ENCODE measurements around the gene SMIM5. TPM values are rescaled to one million over a fixed set of nuclear protein-coding genes. Genes with fewer than 3 reads are reported as not detected.
"Not testable (repeated sequence)": the region's sequence is repeated elsewhere in the genome, so short reads cannot be mapped to it uniquely, and the experiment has no call there.

Gene SMIM5
- total and polyA plus RNA-seq, 2 donors: 0.94 to 7.3 TPM

GRCh38 chr17:75590849-75591721, 42.1 kb upstream of the SMIM5 start:
- DNase-seq (ENCODE audit: low read depth in 6 of 9, low spot score in 9 of 9): no peak
- Histone ChIP-seq H3K4me1 (ENCODE audit: control insufficient read depth in 2 of 2, insufficient read depth in 2 of 2, low read length in 2 of 2) (peaks cover 8 to 23% of the 10 kb centered on the region in 2 donors), H3K9me3 (ENCODE audit: control insufficient read depth in 2 of 2, insufficient read depth in 1 of 2, low read length in 1 of 2) (no peaks in the 10 kb centered on the region), H3K27me3 (ENCODE audit: control insufficient read depth in 2 of 2, insufficient read depth in 1 of 2, low read length in 1 of 2) (peaks cover 0 to 23% of the 10 kb centered on the region in 2 donors), H3K4me3 (ENCODE audit: low read length in 2 of 2) (no peak overlapping the region), H3K27ac (ENCODE audit: low read depth in 1 of 2, low read length in 1 of 2) (no peak overlapping the region), H3K36me3 (ENCODE audit: control insufficient read depth in 2 of 2, insufficient read depth in 2 of 2, low read length in 1 of 2) (peaks cover 8 to 25% of the 10 kb centered on the region in 2 donors)
- 98% methylated on average over 12 of the region's 12 CpGs for WGBS

DNA sequence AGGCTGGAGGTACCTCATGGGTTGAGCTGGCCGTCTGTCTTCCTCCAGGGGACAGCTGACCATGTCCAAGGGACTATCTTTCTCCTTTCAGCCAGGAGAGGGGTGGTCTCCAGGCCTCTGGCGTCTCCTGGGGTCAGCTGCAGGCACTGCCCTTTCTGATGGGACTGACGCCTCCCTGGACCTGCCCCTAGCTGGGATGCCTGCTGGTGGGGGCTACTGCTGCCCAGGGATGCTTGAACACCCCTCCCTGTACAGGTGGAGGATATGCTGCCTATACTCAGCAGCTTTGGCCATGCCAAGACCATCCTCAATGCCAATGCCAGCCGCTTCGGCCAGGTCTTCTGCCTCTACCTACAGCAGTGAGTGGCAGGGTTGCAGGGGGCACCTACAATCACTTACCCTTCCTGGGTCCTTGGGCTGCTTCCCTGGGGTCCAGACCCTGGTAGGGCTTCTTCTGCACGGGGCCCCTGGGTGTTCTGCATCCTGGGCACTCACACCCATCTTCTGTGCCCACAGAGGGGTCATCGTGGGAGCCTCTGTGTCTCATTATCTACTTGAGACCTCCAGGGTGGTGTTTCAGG, 41.4 kb upstream of the SMIM5 start:
- H3K27ac ChIP-seq (ENCODE audit: low read depth in 1 of 2, low read length in 1 of 2): no peak overlapping the region
- peaks cover 8 to 25% of the 10 kb centered on the region in 2 donors for H3K36me3 ChIP-seq (ENCODE audit: control insufficient read depth in 2 of 2, insufficient read depth in 2 of 2, low read length in 1 of 2)
- H3K9me3 ChIP-seq (ENCODE audit: control insufficient read depth in 2 of 2, insufficient read depth in 1 of 2, low read length in 1 of 2): no peaks in the 10 kb centered on the region
- peaks cover 0 to 19% of the 10 kb centered on the region in 2 donors for H3K27me3 ChIP-seq (ENCODE audit: control insufficient read depth in 2 of 2, insufficient read depth in 1 of 2, low read length in 1 of 2)
- no peak overlapping the region for H3K4me3 ChIP-seq (ENCODE audit: low read length in 2 of 2)
- H3K4me1 ChIP-seq (ENCODE audit: control insufficient read depth in 2 of 2, insufficient read depth in 2 of 2, low read length in 2 of 2): peaks cover 8 to 23% of the 10 kb centered on the region in 2 donors
- DNase-seq (ENCODE audit: low read depth in 6 of 9, low spot score in 9 of 9): no peak
- WGBS: 98% methylated on average over 7 of the region's 7 CpGs

DNA sequence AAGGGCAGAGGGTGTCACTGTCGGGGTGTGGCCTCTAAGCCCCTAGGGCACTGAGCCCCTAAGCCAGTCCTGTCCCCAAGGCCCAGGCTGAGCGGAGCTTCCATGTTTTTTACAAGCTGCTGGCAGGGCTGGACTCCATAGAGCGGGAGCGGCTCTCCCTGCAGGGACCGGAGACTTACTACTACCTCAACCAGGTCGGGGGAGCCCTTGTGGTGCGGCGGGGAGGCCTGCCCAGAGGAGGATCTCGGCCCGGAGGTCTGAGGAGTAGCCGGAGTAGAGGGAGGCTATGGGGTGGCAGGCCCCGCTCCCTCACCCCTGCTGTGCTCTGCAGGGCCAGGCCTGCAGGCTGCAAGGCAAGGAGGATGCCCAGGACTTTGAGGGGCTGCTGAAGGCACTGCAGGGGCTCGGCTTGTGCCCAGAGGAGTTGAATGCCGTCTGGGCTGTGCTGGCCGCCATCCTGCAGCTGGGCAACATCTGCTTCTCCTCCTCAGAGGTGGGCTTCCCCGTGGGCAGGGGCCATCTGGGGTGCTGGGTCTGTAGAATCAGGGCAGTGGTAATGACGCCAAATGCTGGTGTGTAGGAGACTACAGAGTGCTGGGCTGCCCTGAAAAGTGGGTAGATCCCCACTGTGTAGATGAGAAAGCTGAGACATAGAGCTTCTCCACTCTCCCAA, 40.8 kb upstream of the SMIM5 start:
- no peak for DNase-seq (ENCODE audit: low read depth in 6 of 9, low spot score in 9 of 9)
- Histone ChIP-seq H3K9me3 (ENCODE audit: control insufficient read depth in 2 of 2, insufficient read depth in 1 of 2, low read length in 1 of 2) (no peaks in the 10 kb centered on the region), H3K4me3 (ENCODE audit: low read length in 2 of 2) (no peak overlapping the region), H3K27me3 (ENCODE audit: control insufficient read depth in 2 of 2, insufficient read depth in 1 of 2, low read length in 1 of 2) (peaks cover 0 to 13% of the 10 kb centered on the region in 2 donors), H3K36me3 (ENCODE audit: control insufficient read depth in 2 of 2, insufficient read depth in 2 of 2, low read length in 1 of 2) (peaks cover 8 to 25% of the 10 kb centered on the region in 2 donors), H3K27ac (ENCODE audit: low read depth in 1 of 2, low read length in 1 of 2) (no peak overlapping the region), H3K4me1 (ENCODE audit: control insufficient read depth in 2 of 2, insufficient read depth in 2 of 2, low read length in 2 of 2) (peaks cover 6 to 20% of the 10 kb centered on the region in 2 donors)
- WGBS: 98% methylated on average over 17 of the region's 17 CpGs

- H3K4me3 ChIP-seq (ENCODE audit: low read length in 2 of 2); H3K27me3 ChIP-seq (ENCODE audit: control insufficient read depth in 2 of 2, insufficient read depth in 1 of 2, low read length in 1 of 2); H3K9me3 ChIP-seq (ENCODE audit: control insufficient read depth in 2 of 2, insufficient read depth in 1 of 2, low read length in 1 of 2); DNase-seq (ENCODE audit: low read depth in 6 of 9, low spot score in 9 of 9); H3K27ac ChIP-seq (ENCODE audit: low read depth in 1 of 2, low read length in 1 of 2): not testable (repeated sequence)
- peaks cover 8 to 25% of the 10 kb centered on the region in 2 donors for H3K36me3 ChIP-seq (ENCODE audit: control insufficient read depth in 2 of 2, insufficient read depth in 2 of 2, low read length in 1 of 2)
- H3K4me1 ChIP-seq (ENCODE audit: control insufficient read depth in 2 of 2, insufficient read depth in 2 of 2, low read length in 2 of 2): peaks cover 0 to 15% of the 10 kb centered on the region in 2 donors
- WGBS: 97% methylated on average over 9 of the region's 9 CpGs
Measured at GRCh38 chr17:75593430-75593829, 39.8 kb upstream of the SMIM5 start.

DNA sequence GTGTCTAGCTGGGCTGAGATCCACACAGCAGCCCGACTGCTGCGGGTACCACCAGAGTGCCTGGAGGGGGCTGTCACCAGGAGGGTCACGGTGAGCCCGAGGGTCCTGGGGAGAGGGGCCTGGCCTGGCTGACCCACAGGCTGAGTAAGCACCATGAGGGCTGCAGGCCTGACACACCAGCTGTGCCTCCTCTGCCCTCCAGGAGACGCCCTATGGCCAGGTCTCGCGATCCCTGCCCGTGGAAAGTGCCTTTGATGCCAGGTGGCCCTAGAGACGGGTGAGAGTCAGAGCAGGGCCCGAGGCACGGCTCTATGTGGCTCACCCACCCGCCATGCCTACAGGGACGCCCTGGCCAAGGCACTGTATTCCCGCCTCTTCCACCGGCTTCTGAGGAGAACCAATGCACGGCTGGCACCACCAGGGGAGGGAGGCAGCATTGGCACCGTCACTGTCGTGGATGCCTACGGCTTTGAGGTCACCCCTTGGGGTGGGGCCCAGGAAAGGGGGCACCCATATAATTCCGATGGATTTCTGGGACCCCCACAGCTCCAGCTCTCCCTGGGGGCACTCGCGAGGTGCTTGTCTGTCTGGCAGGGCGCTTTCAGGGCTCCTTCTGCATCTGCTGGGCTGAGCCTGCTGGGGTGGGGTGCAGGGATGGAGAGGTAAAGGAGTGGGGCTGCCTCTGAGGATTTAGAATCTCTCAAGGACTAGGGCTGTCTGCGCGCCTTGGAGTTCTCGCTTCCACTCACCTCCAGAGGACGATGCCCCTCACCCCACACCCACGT, 38.5 kb upstream of the SMIM5 start:
- H3K27me3 ChIP-seq (ENCODE audit: control insufficient read depth in 2 of 2, insufficient read depth in 1 of 2, low read length in 1 of 2): no peaks in the 10 kb centered on the region
- H3K9me3 ChIP-seq (ENCODE audit: control insufficient read depth in 2 of 2, insufficient read depth in 1 of 2, low read length in 1 of 2): no peaks in the 10 kb centered on the region
- DNase-seq (ENCODE audit: low read depth in 6 of 9, low spot score in 9 of 9): no peak
- no peak overlapping the region for H3K27ac ChIP-seq (ENCODE audit: low read depth in 1 of 2, low read length in 1 of 2)
- 97% methylated on average over 28 of the region's 28 CpGs for WGBS
- H3K36me3 ChIP-seq (ENCODE audit: control insufficient read depth in 2 of 2, insufficient read depth in 2 of 2, low read length in 1 of 2): peaks cover 8 to 25% of the 10 kb centered on the region in 2 donors
- no peak overlapping the region for H3K4me3 ChIP-seq (ENCODE audit: low read length in 2 of 2)
- H3K4me1 ChIP-seq (ENCODE audit: control insufficient read depth in 2 of 2, insufficient read depth in 2 of 2, low read length in 2 of 2): peaks cover 0 to 8% of the 10 kb centered on the region in 2 donors

DNA sequence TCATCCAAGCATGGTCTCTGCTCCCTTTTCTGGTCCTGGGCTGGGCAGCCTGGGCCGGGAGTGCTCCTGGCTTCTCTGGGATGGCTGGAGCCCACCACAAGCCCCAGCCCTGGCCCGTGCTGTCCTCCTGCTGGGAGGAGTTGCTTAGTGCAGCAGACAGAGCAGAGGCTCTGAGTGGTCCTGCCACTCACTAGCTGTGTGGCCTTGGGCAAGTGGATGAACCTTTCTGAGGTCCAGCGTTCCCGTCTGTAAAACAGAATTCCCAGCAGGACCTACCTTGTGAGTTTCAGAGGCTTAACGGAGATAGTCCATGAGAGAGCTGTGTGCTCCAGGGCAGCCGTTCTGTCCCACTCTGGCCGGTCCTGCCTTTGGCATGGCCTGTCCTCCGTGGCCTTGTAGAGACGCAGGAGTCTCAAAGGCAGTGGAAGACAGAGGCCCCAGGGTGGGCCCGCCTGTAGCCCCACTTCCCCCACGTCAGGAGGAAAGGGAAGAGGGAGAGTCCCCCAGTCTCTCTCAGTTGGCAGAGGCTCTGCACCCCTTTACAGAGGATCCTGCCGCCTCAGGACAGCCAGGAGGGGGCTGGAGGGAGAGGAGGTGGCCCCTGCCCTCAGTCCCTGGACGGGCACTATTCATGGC, 37.8 kb upstream of the SMIM5 start:
- Histone ChIP-seq H3K27ac (ENCODE audit: low read depth in 1 of 2, low read length in 1 of 2) (no peak overlapping the region), H3K9me3 (ENCODE audit: control insufficient read depth in 2 of 2, insufficient read depth in 1 of 2, low read length in 1 of 2) (no peaks in the 10 kb centered on the region), H3K27me3 (ENCODE audit: control insufficient read depth in 2 of 2, insufficient read depth in 1 of 2, low read length in 1 of 2) (no peaks in the 10 kb centered on the region), H3K36me3 (ENCODE audit: control insufficient read depth in 2 of 2, insufficient read depth in 2 of 2, low read length in 1 of 2) (peaks cover 2 to 23% of the 10 kb centered on the region in 2 donors), H3K4me1 (ENCODE audit: control insufficient read depth in 2 of 2, insufficient read depth in 2 of 2, low read length in 2 of 2) (peaks cover 0 to under 1% of the 10 kb centered on the region in 2 donors), H3K4me3 (ENCODE audit: low read length in 2 of 2) (no peak overlapping the region)
- 98% methylated on average over 13 of the region's 13 CpGs for WGBS
- no peak for DNase-seq (ENCODE audit: low read depth in 6 of 9, low spot score in 9 of 9)

DNA sequence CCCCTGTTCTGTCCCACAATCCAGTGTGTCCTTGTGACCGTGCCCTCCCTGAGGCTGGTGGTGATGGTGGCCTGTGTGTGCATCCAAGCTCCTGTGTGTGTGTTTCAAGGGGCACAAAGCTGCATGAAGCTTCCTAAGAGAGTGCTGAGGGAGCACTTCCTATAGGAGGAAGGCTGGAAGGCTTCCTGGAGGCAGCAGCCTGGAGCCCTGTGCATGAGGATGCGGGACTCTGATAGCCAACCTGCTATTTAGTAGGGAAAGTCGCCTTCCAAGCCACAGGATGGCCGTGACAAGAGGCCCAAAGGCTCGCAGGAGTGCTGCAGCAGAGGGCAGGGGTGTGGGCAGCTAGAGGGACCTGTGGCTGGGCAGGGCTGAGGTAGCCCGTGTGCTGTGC, 37.3 kb upstream of the SMIM5 start:
- no peak overlapping the region for H3K27ac ChIP-seq (ENCODE audit: low read depth in 1 of 2, low read length in 1 of 2)
- DNase-seq (ENCODE audit: low read depth in 6 of 9, low spot score in 9 of 9): no peak
- no peaks in the 10 kb centered on the region for H3K27me3 ChIP-seq (ENCODE audit: control insufficient read depth in 2 of 2, insufficient read depth in 1 of 2, low read length in 1 of 2)
- no peaks in the 10 kb centered on the region for H3K4me1 ChIP-seq (ENCODE audit: control insufficient read depth in 2 of 2, insufficient read depth in 2 of 2, low read length in 2 of 2)
- WGBS: 97% methylated on average over 6 of the region's 6 CpGs
- no peaks in the 10 kb centered on the region for H3K9me3 ChIP-seq (ENCODE audit: control insufficient read depth in 2 of 2, insufficient read depth in 1 of 2, low read length in 1 of 2)
- H3K4me3 ChIP-seq (ENCODE audit: low read length in 2 of 2): no peak overlapping the region
- H3K36me3 ChIP-seq (ENCODE audit: control insufficient read depth in 2 of 2, insufficient read depth in 2 of 2, low read length in 1 of 2): peaks cover 0 to 18% of the 10 kb centered on the region in 2 donors

- 98% methylated on average over 17 of the region's 17 CpGs for WGBS
- Histone ChIP-seq H3K27ac (ENCODE audit: low read depth in 1 of 2, low read length in 1 of 2) (no peak overlapping the region), H3K4me1 (ENCODE audit: control insufficient read depth in 2 of 2, insufficient read depth in 2 of 2, low read length in 2 of 2) (no peaks in the 10 kb centered on the region), H3K27me3 (ENCODE audit: control insufficient read depth in 2 of 2, insufficient read depth in 1 of 2, low read length in 1 of 2) (no peaks in the 10 kb centered on the region), H3K4me3 (ENCODE audit: low read length in 2 of 2) (no peak overlapping the region), H3K9me3 (ENCODE audit: control insufficient read depth in 2 of 2, insufficient read depth in 1 of 2, low read length in 1 of 2) (no peaks in the 10 kb centered on the region), H3K36me3 (ENCODE audit: control insufficient read depth in 2 of 2, insufficient read depth in 2 of 2, low read length in 1 of 2) (peaks cover 0 to 12% of the 10 kb centered on the region in 2 donors)
- no peak for DNase-seq (ENCODE audit: low read depth in 6 of 9, low spot score in 9 of 9)
Measured at GRCh38 chr17:75596320-75597087, 36.7 kb upstream of the SMIM5 start.

All from thymus (tissue), 11 donors.